ENCODE measurements around the gene KLKB1.

Gene KLKB1

GRCh38 chr4:186300659-186301390 lies 73.5 kb downstream of the KLKB1 start:
- peaks cover 4% of the 10 kb centered on the region for H3K4me1 Mint-ChIP-seq (ENCODE audit: low read depth)
- H3K4me3 Mint-ChIP-seq: no peak overlapping the region
- H3K27ac Mint-ChIP-seq: no peak overlapping the region
- H3K36me3 Mint-ChIP-seq (ENCODE audit: low read depth): no peaks in the 10 kb centered on the region
- peaks cover 58% of the 10 kb centered on the region for H3K27me3 Mint-ChIP-seq
- DNase-seq: no peak
- H3K9me3 Mint-ChIP-seq: no peaks in the 10 kb centered on the region

GRCh38 chr4:186304216-186304615 lies 76.9 kb downstream of the KLKB1 start:
- DNase-seq: no peak
- H3K9me3 Mint-ChIP-seq: no peaks in the 10 kb centered on the region
- H3K36me3 Mint-ChIP-seq (ENCODE audit: low read depth): no peaks in the 10 kb centered on the region
- no peaks in the 10 kb centered on the region for H3K4me1 Mint-ChIP-seq (ENCODE audit: low read depth)
- H3K27ac Mint-ChIP-seq: no peak overlapping the region
- H3K4me3 Mint-ChIP-seq: no peak overlapping the region
- peaks cover 51% of the 10 kb centered on the region for H3K27me3 Mint-ChIP-seq

- Mint-ChIP-seq H3K27ac (no peak overlapping the region), H3K27me3 (peaks cover 47% of the 10 kb centered on the region)
Measured at GRCh38 chr4:186304866-186305505, 77.7 kb downstream of the KLKB1 start.

DNA sequence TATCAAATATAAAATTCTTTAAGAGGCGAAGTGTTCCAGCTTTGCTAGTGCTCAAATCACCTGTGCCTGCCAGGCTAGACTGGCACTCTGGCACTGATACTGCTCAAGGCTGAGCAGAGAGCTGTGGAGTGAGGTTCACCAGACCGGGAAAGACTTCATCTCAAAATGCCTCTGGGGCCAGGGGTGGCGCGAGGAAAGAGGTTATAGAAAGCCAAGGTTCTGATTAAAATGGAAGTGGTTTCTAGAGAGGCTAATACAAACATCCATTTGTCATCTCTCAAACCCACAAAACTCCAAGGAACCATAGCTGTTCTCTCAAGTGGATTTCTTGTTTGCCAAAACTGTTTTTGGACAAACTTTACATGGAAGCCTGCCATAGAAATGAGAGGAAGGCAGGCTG lies 80.2 kb downstream of the KLKB1 start:
- Mint-ChIP-seq H3K36me3 (ENCODE audit: low read depth) (no peaks in the 10 kb centered on the region), H3K9me3 (no peaks in the 10 kb centered on the region), H3K27me3 (peaks cover 53% of the 10 kb centered on the region), H3K4me3 (no peak overlapping the region), H3K4me1 (ENCODE audit: low read depth) (no peaks in the 10 kb centered on the region), H3K27ac (no peak overlapping the region)
- DNase-seq: no peak

More at GRCh38 chr4:186304866-186305505, 77.7 kb downstream of the KLKB1 start:
- no peaks in the 10 kb centered on the region for H3K9me3 Mint-ChIP-seq
- H3K4me3 Mint-ChIP-seq: no peak overlapping the region
- DNase-seq: no peak
- no peaks in the 10 kb centered on the region for H3K36me3 Mint-ChIP-seq (ENCODE audit: low read depth)
- H3K4me1 Mint-ChIP-seq (ENCODE audit: low read depth): no peaks in the 10 kb centered on the region

GRCh38 chr4:186307916-186308315 lies 80.6 kb downstream of the KLKB1 start:
- Mint-ChIP-seq H3K36me3 (ENCODE audit: low read depth) (no peaks in the 10 kb centered on the region), H3K4me1 (ENCODE audit: low read depth) (no peaks in the 10 kb centered on the region), H3K27me3 (peaks cover 54% of the 10 kb centered on the region), H3K9me3 (no peaks in the 10 kb centered on the region), H3K27ac (no peak overlapping the region), H3K4me3 (no peak overlapping the region)
- no peak for DNase-seq
